SK-N-DZ (cell line): Measurements from ENCODE around the gene CRKL. TPM values are rescaled to one million over a fixed set of nuclear protein-coding genes. Genes with fewer than 3 reads are reported as not detected.
"Not testable (repeated sequence)": the region's sequence is repeated elsewhere in the genome, so short reads cannot be mapped to it uniquely, and the experiment has no call there.

Experiments used
- DNase-seq: peaks from one replicate; pipeline ENCODE4 v3.0.0-alpha.2; 2015; ENCODE audit warnings: low spot score
- polyA plus RNA-seq, 2 experiments: library from polyadenylated mRNA; depleted of rRNA; stranded (reverse); fragments of >200 nt; gene quantifications; 2 replicates each; pipeline ENCODE4 v1.2.3, GENCODE V29; 2014

Gene CRKL
- 72.7 and 81.3 TPM in 2 replicates for polyA plus RNA-seq (2014; cell fraction: cytosol; rRNA removed)
- 33.4 and 40.2 TPM in 2 replicates for polyA plus RNA-seq (2014; cell fraction: nucleus; rRNA removed)

GRCh38 chr22:20916916-20917810, at the start of gene CRKL:
Gene CRKL, plus strand, starts transcription at chr22:20917407. Its CDS starts 528 bp downstream, at chr22:20917935.
- peak; percentile 97 for DNase-seq

GRCh38 chr22:20868025-20868962, 48.9 kb upstream of the CRKL start:
- DNase-seq, result no peak

GRCh38 chr22:20869234-20869633, 48.0 kb upstream of the CRKL start:
- DNase-seq, result no peak

- no peak for DNase-seq
These were observed 44.0 kb upstream of the CRKL start for GRCh38 chr22:20873214-20873613.

- DNase-seq, result no peak
These were observed 41.9 kb upstream of the CRKL start for GRCh38 chr22:20875296-20875695.

GRCh38 chr22:20877715-20878114, 39.5 kb upstream of the CRKL start:
- DNase-seq, result no peak

- DNase-seq, result no peak
These were observed 36.0 kb upstream of the CRKL start for GRCh38 chr22:20881231-20881630.

GRCh38 chr22:20881869-20882815, 35.1 kb upstream of the CRKL start:
- no peak for DNase-seq

GRCh38 chr22:20882855-20883254, 34.4 kb upstream of the CRKL start:
- no peak for DNase-seq

- DNase-seq, result no peak
These were observed 32.8 kb upstream of the CRKL start for GRCh38 chr22:20884454-20884853.

- DNase-seq, result no peak
These were observed 32.1 kb upstream of the CRKL start for GRCh38 chr22:20885017-20885556.

GRCh38 chr22:20885557-20886323, 31.5 kb upstream of the CRKL start:
- peak; percentile 81 for DNase-seq

GRCh38 chr22:20887375-20887774, 29.8 kb upstream of the CRKL start:
- DNase-seq, result no peak

GRCh38 chr22:20889025-20889704, 28.0 kb upstream of the CRKL start:
- no peak for DNase-seq

GRCh38 chr22:20889904-20890540, 27.2 kb upstream of the CRKL start:
- no peak for DNase-seq

GRCh38 chr22:20890975-20891374, 26.2 kb upstream of the CRKL start:
- DNase-seq, result no peak

- DNase-seq, result not testable (repeated sequence)
These were observed 19.5 kb upstream of the CRKL start for GRCh38 chr22:20897737-20898136.

- no peak for DNase-seq
These were observed 17.3 kb upstream of the CRKL start for GRCh38 chr22:20899827-20900423.
